Pancreas (tissue), 10 donors: ENCODE data around the gene C16orf86. TPM values are rescaled to one million over a fixed set of nuclear protein-coding genes. Genes with fewer than 3 reads are reported as not detected.

Source experiments
- ATAC-seq, 4 donors: fragments of 200-7000 bp; cut with Tn5 transposase; one replicate each; pipeline versions ENCODE4 v1.8.0 to v1.9.1; 2020; ENCODE audit warnings: mild to moderate bottlenecking in 4 of 4, moderate library complexity in 4 of 4
- DNase-seq, 6 donors: peaks; one replicate each; pipeline ENCODE4 v3.0.0-alpha.2; 2020
- FAIRE-seq: peaks from 2 replicates; lab custom pipeline; 2012; peaks lifted over from hg19 to GRCh38; lab: Jason Lieb, UNC
- H3K27ac ChIP-seq, 4 donors: fragments of 200-600 bp; sonication (generic); 1 replicate in 3 of 4; 2 replicates in 1 of 4; pipeline versions ENCODE4 v1.5.0 to v1.8.0; 2020
- H3K27me3 ChIP-seq, 4 donors: fragments of 200-600 bp; one replicate each; pipeline ENCODE4 v1.8.0; 2021
- H3K36me3 ChIP-seq, 3 donors: fragments of 200-600 bp; sonication (generic) in 1 of 3; one replicate each; pipeline versions ENCODE4 v1.5.0 to v1.8.0; 2020 to 2021
- H3K4me1 ChIP-seq, 3 donors: fragments of 200-600 bp; one replicate each; pipeline ENCODE4 v1.8.0; 2021
- H3K4me3 ChIP-seq, 4 donors: fragments of 200-600 bp; sonication (generic) in 2 of 4; one replicate each; pipeline versions ENCODE4 v1.5.0 to v1.8.0; 2020 to 2021
- H3K9me3 ChIP-seq, 4 donors: fragments of 200-600 bp; one replicate each; pipeline ENCODE4 v1.8.0; 2021
- CTCF ChIP-seq, 4 donors: fragments of 200-600 bp; sonication (generic) in 3 of 4; IDR thresholded peaks; one replicate each; pipeline versions ENCODE4 v1.5.0 to v1.8.0; 2021; ENCODE audit warnings: antibody characterized with exemption in 4 of 4
- WGBS, 2 donors: extraction: QIAGEN DNeasy Blood & Tissue Kit; methylation state at CpG; one replicate each; pipeline ENCODE4 v1.1.7; 2013; 5-methylcytosine and 5-hydroxymethylcytosine counted together
- intact Hi-C, 3 donors: fragments of 100-400 bp; cut with DNase I; formaldehyde crosslinking; loops; one replicate each; pipeline versions ENCODE4 v1.11.1 to v1.14.2; 2022
- polyA plus RNA-seq, 2 donors: library from polyadenylated mRNA; stranded (reverse); fragments of 200-250 nt; gene quantifications; one replicate each; pipeline ENCODE4 v1.2.3, GENCODE V29; 2013
- total RNA-seq, 6 donors: library from RNA; stranded (reverse); fragmentation: NEBNext Ultra II Directional in 4 of 6; extraction: Animal tissue kit (Norgen Biotek cat#: 25700) in 4 of 6; gene quantifications; one replicate each; pipeline versions ENCODE4 v1.2.1 to v1.2.4, GENCODE V29; 2021 to 2023
- donor health status: healthy with polysubstance abuse.
- donor health status: DM: no; HTN: no; CAD: no; lungs with moderate emphysema.
- donor health status: DM: no; HTN: no; CAD: no.
- donor health status: control.
- donor health status: control.
- donor health status: Bipolar disorder and iron deficiency.
- donor health status: DM: yes; HTN: yes; CAD: no.
- donor health status: DM: no; HTN: no; CAD: no.
- donor health status: DM: no; HTN: no; CAD: no.
- donor health status: DM: yes; HTN: yes; CAD: no.

The C16orf86 gene
- total and polyA plus RNA-seq, 8 donors: 1.4 to 7.6 (median 3.2) TPM

DNA sequence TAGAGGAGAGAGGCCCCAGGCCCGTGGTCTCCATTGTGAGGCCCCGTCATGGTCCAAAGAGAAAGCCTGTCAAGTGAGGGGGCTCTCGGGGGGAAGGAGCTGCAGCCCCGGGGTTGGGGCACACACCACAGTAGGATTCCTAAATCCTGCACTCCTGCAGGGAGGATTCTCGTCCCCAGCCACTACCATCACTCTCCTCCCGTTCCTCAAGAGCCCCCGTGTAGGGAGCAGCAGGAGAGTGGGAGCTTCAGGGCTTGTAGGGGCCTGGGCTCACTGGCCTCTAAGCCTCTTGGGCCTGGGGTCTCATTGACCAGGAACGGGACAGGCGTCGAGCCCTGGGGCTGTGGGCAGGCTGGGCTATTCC, 821 bp downstream of the C16orf86 start:
- peak overlapping the region; percentile 71 to 93 (median 83) for H3K27ac ChIP-seq
- no peaks in the 10 kb centered on the region for H3K27me3 ChIP-seq
- no peaks in the 10 kb centered on the region for H3K36me3 ChIP-seq
- peaks cover 20 to 33% (median 27%) of the 10 kb centered on the region in 3 donors for H3K4me1 ChIP-seq
- 41 to 55% methylated on average over 10 of the region's 10 CpGs for WGBS, 2 donors
- TF ChIP-seq CTCF (IDR thresholded peaks at IDR 0.05): no peak
- intact Hi-C loops: loop anchor here in 1 of 3 donors (10.0 kb wide), 1 partner anchor 143 kb away; the partner anchor contains the start of gene RIPOR1
- DNase-seq: no peak
- FAIRE-seq: no peak
- no peaks in the 10 kb centered on the region for H3K9me3 ChIP-seq
- peak overlapping the region; percentile 83 to 94 (median 87) for H3K4me3 ChIP-seq
- no peak for ATAC-seq

- peak; percentile 84 to 95 (median 90) for DNase-seq
- Histone ChIP-seq H3K27me3 (no peaks in the 10 kb centered on the region), H3K27ac (peak overlapping the region; percentile 71 to 93 (median 83)), H3K9me3 (no peaks in the 10 kb centered on the region), H3K4me1 (peaks cover 15 to 30% (median 23%) of the 10 kb centered on the region in 3 donors), H3K4me3 (peak overlapping the region in 2 of 4 donors; percentile 83 to 86), H3K36me3 (no peaks in the 10 kb centered on the region)
- intact Hi-C loops: loop anchor here in 1 of 3 donors (10.0 kb wide), 1 partner anchor 143 kb away; the partner anchor contains the start of gene RIPOR1
- ATAC-seq: peak; percentile 60 to 81 (median 70)
- TF ChIP-seq CTCF (IDR thresholded peaks at IDR 0.05): peak; percentile 72 to 90 (median 78)
- 14 to 18% methylated on average over 18 of the region's 18 CpGs for WGBS, 2 donors
- no peak for FAIRE-seq
These were observed 1.3 kb downstream of the C16orf86 start for GRCh38 chr16:67667817-67668494.

GRCh38 chr16:67668495-67669157, 2.0 kb downstream of the C16orf86 start:
- ATAC-seq: no peak
- intact Hi-C loops: loop anchor here in 1 of 3 donors (10.0 kb wide), 1 partner anchor 144 kb away; the partner anchor contains the start of gene RIPOR1
- no peak for TF ChIP-seq CTCF (IDR thresholded peaks at IDR 0.05)
- no peaks in the 10 kb centered on the region for H3K9me3 ChIP-seq
- no peak overlapping the region for H3K4me3 ChIP-seq
- WGBS, 2 donors: 87 to 90% methylated on average over 6 of the region's 6 CpGs
- peaks cover 11 to 30% (median 23%) of the 10 kb centered on the region in 3 donors for H3K4me1 ChIP-seq
- H3K27ac ChIP-seq: peak overlapping the region in 2 of 4 donors; percentile 82 to 93
- H3K36me3 ChIP-seq: no peaks in the 10 kb centered on the region
- H3K27me3 ChIP-seq: no peaks in the 10 kb centered on the region
- no peak for FAIRE-seq
- DNase-seq: no peak

GRCh38 chr16:67669499-67670101, 3.0 kb downstream of the C16orf86 start:
- Histone ChIP-seq H3K9me3 (no peaks in the 10 kb centered on the region), H3K4me3 (no peak overlapping the region), H3K4me1 (peaks cover 13 to 26% (median 20%) of the 10 kb centered on the region in 3 donors), H3K27ac (no peak overlapping the region), H3K36me3 (no peaks in the 10 kb centered on the region), H3K27me3 (no peaks in the 10 kb centered on the region)
- no peak for FAIRE-seq
- TF ChIP-seq CTCF (IDR thresholded peaks at IDR 0.05): no peak
- DNase-seq: peak in 1 of 6 donors; percentile 4
- 87 to 89% methylated on average over 10 of the region's 10 CpGs for WGBS, 2 donors
- no peak for ATAC-seq
- intact Hi-C loops: loop anchor here in 2 of 3 donors (10.0 kb wide), 2 partner anchors 145 to 255 kb away; partner anchors contain the start of gene RIPOR1 (in 1 of the 2)
